GM12874 (cell line): ENCODE measurements around the gene EIPR1.

Experiments used
- TF ChIP-seq, protein P1 (sequence below): IDR thresholded peaks from 2 replicates; pipeline ENCODE4 v1.5.1; 2011; ENCODE audit warnings: low read depth, mild to moderate bottlenecking, control low read depth, low read length, moderate library complexity; ENCODE audit not compliant: insufficient read depth

EIPR1 gene

GRCh38 chr2:3292416-3292815 lies 85.2 kb downstream of the EIPR1 start:
- TF ChIP-seq, protein P1, sequence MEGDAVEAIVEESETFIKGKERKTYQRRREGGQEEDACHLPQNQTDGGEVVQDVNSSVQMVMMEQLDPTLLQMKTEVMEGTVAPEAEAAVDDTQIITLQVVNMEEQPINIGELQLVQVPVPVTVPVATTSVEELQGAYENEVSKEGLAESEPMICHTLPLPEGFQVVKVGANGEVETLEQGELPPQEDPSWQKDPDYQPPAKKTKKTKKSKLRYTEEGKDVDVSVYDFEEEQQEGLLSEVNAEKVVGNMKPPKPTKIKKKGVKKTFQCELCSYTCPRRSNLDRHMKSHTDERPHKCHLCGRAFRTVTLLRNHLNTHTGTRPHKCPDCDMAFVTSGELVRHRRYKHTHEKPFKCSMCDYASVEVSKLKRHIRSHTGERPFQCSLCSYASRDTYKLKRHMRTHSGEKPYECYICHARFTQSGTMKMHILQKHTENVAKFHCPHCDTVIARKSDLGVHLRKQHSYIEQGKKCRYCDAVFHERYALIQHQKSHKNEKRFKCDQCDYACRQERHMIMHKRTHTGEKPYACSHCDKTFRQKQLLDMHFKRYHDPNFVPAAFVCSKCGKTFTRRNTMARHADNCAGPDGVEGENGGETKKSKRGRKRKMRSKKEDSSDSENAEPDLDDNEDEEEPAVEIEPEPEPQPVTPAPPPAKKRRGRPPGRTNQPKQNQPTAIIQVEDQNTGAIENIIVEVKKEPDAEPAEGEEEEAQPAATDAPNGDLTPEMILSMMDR: no peak

- TF ChIP-seq, protein P1: no peak
Observed at GRCh38 chr2:3291750-3292149, 85.9 kb downstream of the EIPR1 start.

DNA sequence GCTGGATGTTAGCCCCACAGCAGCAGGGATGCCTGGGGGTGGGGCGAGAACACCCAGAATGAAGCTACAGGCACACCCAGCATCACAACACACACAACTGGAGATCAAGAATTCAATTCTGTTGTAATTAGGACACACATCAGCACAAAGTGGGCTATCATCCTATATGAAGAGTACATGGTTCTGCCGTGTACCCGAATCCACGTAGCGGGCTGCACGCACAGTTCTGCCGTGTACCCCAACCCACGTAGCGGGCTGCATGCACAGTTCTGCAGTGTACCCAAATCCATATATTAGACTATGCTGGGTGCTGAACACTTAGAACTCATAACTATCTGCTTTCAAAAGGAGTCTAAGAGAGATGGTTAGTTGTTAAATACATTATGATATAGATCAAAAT lies 86.5 kb downstream of the EIPR1 start:
- TF ChIP-seq, protein P1: no peak

DNA sequence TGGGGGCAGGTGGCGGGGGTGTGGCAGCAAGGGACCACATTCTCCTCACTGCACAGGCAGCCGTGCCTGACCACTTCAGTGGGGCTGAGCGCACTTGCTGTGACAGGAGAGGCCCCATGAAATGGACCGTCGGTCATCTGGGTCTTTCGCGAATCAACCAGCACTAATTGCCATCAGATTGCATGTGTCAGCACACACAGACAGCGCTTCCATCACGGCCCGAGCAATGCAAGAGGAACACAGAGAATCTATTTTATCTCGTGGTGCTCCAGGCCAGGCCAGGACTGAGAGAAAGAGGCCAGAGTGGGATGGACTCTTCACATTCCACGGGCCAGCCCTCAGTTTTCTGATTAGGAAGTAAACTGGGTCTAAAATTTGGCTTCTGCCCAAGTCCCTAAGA lies 87.0 kb downstream of the EIPR1 start:
- TF ChIP-seq, protein P1: no peak

GRCh38 chr2:3289971-3290370 lies 87.6 kb downstream of the EIPR1 start:
- TF ChIP-seq, protein P1: no peak

DNA sequence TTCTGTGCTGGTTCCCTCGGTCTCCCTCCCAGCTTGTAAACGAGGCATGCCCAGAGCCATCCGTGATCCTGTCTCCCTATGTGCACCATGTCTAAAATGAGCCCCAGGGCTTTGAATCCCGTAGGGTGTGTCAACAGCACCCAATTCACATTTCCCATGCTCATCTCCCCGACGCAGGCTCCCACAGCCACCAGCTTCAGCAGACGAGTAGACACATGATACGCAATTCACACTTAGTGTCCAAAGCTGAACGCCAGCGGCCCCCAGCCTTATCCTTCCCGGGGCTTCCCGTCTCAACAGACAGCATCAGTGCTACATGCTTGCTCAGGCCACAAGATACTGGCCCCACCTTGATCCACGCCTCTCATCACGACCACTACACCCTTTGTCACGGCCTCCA lies 88.1 kb downstream of the EIPR1 start:
- TF ChIP-seq, protein P1: no peak

DNA sequence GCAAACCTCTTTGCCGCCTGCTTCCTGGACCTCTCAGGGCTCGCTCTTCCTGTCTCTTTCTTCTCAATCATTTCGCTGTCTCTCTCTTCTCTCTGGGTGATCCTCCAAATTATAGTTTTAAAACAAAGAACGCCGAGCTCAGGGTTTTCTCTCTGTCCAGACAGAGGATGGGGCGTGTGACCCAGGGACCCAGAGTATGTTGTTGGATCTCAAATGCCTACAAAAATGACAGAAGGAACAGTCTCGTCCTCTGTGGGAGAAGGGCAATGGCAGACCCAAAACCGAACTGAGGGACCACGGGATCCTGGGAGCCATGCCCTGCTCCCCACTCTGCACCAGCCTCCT lies 88.5 kb downstream of the EIPR1 start:
- TF ChIP-seq, protein P1: no peak
